A673 (cell line): ENCODE results near the gene TMEFF2.

Experiments used
- CTCF ChIP-seq: fragments of 300-800, 200-600 bp; sonication (generic); conservative IDR thresholded peaks from 2 replicates; pipeline ENCODE4 v1.5.1; 2017; ENCODE audit warnings: low read depth, mild to moderate bottlenecking, antibody characterized with exemption, low read length, moderate library complexity, mixed read lengths
- EZH2 ChIP-seq: fragments of 200-600 bp; sonication (generic); IDR thresholded peaks from 2 replicates; pipeline ENCODE4 v1.6.1; 2017; ENCODE audit warnings: borderline replicate concordance, low read depth, mild to moderate bottlenecking, mixed read lengths, antibody characterized with exemption, low read length; ENCODE audit not compliant: poor library complexity, severe bottlenecking

- no peak for TF ChIP-seq CTCF
- TF ChIP-seq EZH2, result no peak
Measured at GRCh38 chr2:192067631-192068030, 127.1 kb downstream of the TMEFF2 start.
